Mucosa of descending colon (tissue), 3 donors: Measurements from ENCODE around the gene CSNK1G1. TPM values are rescaled to one million over a fixed set of nuclear protein-coding genes. Genes with fewer than 3 reads are reported as not detected.

Source experiments
- ATAC-seq: fragments of 200-7000 bp; cut with Tn5 transposase; one replicate; pipeline ENCODE4 v1.9.1; 2020; ENCODE audit warnings: mild to moderate bottlenecking, moderate library complexity
- DNase-seq, 3 donors: peaks; one replicate each; pipeline ENCODE4 v3.0.0-alpha.2; 2020
- H3K36me3 ChIP-seq: fragments of 200-600 bp; one replicate; pipeline ENCODE4 v1.8.0; 2021; ENCODE audit warnings: low read depth, mild to moderate bottlenecking
- H3K4me1 ChIP-seq: fragments of 200-600 bp; one replicate; pipeline ENCODE4 v1.8.0; 2021; ENCODE audit warnings: low read depth, mild to moderate bottlenecking
- H3K4me3 ChIP-seq: fragments of 200-600 bp; one replicate; pipeline ENCODE4 v1.8.0; 2021; ENCODE audit warnings: mild to moderate bottlenecking
- H3K9me3 ChIP-seq: fragments of 200-600 bp; one replicate; pipeline ENCODE4 v1.8.0; 2021; ENCODE audit warnings: mild to moderate bottlenecking
- intact Hi-C, 2 donors: fragments of 100-400 bp; cut with DNase I in 1 of 2; cut with micrococcal nuclease in 1 of 2; formaldehyde crosslinking; loops; one replicate each; pipeline versions ENCODE4 v1.11.0 to v1.11.1; 2022; cut with DNase I, micrococcal nuclease
- total RNA-seq, 3 donors: library from RNA; stranded (reverse); fragmentation: NEBNext Ultra II Directional in 2 of 3; extraction: Animal tissue kit (Norgen Biotek cat#: 25700) in 2 of 3; gene quantifications; one replicate each; pipeline versions ENCODE4 v1.2.1 to v1.2.4, GENCODE V29; 2021 to 2023
- TF ChIP-seq, protein P1 (sequence below): fragments of 200-600 bp; IDR thresholded peaks from one replicate; pipeline ENCODE4 v1.8.0; 2022; ENCODE audit warnings: antibody characterized with exemption, mild to moderate bottlenecking
- donor health status: DM: no; HTN: no; CAD: no; lungs with moderate emphysema.
- donor health status: DM: no; HTN: no; CAD: no.
- donor health status: DM: no; HTN: yes; CAD: no.

The CSNK1G1 gene
- total RNA-seq, 3 donors from 2014 or later: 19.1 to 22.3 (median 22.3) TPM

DNA sequence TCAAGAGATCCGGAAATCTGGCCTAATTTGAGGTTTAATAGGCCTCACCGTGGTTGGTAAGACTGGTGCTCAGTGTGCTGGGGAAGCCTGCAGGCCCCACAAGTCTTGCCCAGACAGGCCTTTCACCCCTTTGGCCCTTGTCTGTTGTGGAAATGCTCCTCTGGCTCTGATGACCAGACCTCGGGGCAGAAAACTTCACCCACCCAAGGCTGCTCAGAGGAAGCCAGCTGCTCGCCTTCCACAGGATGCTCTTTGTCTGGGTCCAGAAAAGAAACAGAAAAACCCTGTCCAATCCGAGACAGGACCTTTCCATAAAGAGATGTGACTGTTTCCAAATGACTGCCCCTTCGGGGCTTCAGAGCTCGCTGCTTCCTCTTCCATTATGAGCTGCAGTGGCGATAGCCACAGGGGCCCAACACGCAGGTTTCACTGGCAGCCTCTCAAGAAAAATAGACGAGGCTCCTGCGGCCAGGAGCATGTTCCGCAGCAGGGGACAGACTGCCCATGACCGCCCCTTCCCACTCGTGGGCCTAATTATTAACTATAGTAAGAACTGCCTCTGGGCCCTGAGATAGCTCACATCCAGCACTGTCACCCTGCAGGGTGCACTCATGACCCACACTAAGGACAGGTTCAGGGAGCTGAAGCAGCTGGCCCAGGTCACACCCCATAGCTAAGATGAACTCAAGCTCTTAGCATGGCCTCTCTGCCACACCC lies 211.2 kb downstream of the CSNK1G1 start:
- TF ChIP-seq, protein P1, sequence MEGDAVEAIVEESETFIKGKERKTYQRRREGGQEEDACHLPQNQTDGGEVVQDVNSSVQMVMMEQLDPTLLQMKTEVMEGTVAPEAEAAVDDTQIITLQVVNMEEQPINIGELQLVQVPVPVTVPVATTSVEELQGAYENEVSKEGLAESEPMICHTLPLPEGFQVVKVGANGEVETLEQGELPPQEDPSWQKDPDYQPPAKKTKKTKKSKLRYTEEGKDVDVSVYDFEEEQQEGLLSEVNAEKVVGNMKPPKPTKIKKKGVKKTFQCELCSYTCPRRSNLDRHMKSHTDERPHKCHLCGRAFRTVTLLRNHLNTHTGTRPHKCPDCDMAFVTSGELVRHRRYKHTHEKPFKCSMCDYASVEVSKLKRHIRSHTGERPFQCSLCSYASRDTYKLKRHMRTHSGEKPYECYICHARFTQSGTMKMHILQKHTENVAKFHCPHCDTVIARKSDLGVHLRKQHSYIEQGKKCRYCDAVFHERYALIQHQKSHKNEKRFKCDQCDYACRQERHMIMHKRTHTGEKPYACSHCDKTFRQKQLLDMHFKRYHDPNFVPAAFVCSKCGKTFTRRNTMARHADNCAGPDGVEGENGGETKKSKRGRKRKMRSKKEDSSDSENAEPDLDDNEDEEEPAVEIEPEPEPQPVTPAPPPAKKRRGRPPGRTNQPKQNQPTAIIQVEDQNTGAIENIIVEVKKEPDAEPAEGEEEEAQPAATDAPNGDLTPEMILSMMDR: no peak
- ATAC-seq: peak; percentile 35
- Histone ChIP-seq H3K36me3 (no peaks in the 10 kb centered on the region), H3K9me3 (no peaks in the 10 kb centered on the region), H3K4me3 (no peak overlapping the region), H3K4me1 (no peaks in the 10 kb centered on the region)
- no peak for DNase-seq
- intact Hi-C loops: no loop called here

- H3K4me1 ChIP-seq: no peaks in the 10 kb centered on the region
- DNase-seq (no peak), ATAC-seq (no peak)
- H3K9me3 ChIP-seq: no peaks in the 10 kb centered on the region
- TF ChIP-seq, protein P1: no peak
- H3K36me3 ChIP-seq: no peaks in the 10 kb centered on the region
- H3K4me3 ChIP-seq: no peak overlapping the region
- intact Hi-C loops: no loop called here
These were observed 211.8 kb downstream of the CSNK1G1 start for GRCh38 chr15:64144192-64144564.

DNA sequence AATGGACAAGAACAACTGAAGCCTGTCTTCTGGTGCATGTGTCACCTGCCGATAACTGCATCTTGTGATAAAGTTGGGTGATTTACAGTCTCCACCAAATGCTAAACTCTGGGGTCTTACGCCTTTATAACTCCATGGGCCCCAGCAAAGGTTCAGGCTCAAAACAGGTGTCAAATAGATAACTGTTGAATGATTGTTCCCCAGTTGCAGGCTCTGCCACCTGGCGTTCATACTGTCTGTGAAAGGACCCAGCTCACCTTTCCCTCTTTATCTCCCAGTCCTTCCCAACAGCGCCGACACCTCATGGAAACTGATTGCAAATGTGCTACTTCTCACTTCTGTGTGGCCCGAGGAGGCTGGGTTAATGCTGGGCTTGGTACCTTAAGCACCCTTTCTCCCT lies 212.7 kb downstream of the CSNK1G1 start:
- H3K36me3 ChIP-seq: peaks cover under 1% of the 10 kb centered on the region

GRCh38 chr15:64141798-64142512 lies 214.0 kb downstream of the CSNK1G1 start:
- H3K9me3 ChIP-seq: no peaks in the 10 kb centered on the region
- ATAC-seq: no peak
- no peaks in the 10 kb centered on the region for H3K4me1 ChIP-seq
- intact Hi-C loops: no loop called here
- no peak overlapping the region for H3K4me3 ChIP-seq
- TF ChIP-seq, protein P1: no peak
- DNase-seq: no peak
- H3K36me3 ChIP-seq: peaks cover 6% of the 10 kb centered on the region

More for the DNA sequence above, 212.7 kb downstream of the CSNK1G1 start:
- ATAC-seq (no peak), DNase-seq (no peak)
- intact Hi-C loops: no loop called here
- TF ChIP-seq, protein P1: no peak
- Histone ChIP-seq H3K9me3 (no peaks in the 10 kb centered on the region), H3K4me1 (no peaks in the 10 kb centered on the region), H3K4me3 (no peak overlapping the region)

DNA sequence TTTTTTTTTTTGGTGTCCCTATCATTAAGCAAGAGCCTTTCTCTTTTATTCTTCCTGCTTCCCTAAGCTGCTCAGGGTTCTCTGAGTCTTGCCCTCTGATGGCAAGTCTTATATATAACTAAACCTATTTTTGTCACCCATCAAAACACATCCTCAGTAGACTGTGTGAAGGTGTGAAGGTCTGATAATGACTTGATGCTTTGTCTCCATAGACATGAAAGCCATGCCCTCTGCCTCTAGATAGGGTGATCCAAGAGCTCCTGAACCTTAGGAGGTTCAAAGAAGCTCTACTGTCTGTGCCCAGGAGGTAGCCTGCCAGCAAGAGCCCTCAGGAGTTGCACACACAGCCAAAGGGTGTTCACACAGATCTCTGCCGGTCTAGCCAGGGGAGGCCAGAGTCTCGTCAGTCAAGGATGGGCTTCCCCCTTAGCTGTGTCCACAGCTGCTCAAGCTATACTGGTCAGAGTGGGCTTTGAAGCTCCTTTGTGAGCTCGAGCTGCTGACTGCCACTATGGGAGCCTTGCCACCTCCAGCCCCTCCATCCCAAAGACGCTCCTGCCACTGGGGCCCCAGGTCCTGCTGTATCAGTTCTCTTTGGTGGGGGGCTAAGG lies 217.5 kb downstream of the CSNK1G1 start:
- H3K9me3 ChIP-seq: no peaks in the 10 kb centered on the region
- TF ChIP-seq, protein P1: no peak
- ATAC-seq (no peak), DNase-seq (no peak)
- H3K36me3 ChIP-seq: peaks cover 6% of the 10 kb centered on the region
- intact Hi-C loops: no loop called here
- H3K4me3 ChIP-seq: no peak overlapping the region
- H3K4me1 ChIP-seq: no peaks in the 10 kb centered on the region
